UCSD-AML1 (cell line): ENCODE data around the gene PKNOX2.

Source experiments
- DNase-seq: peaks from one replicate; lab custom pipeline; 2025; ENCODE audit not compliant: unreplicated experiment; lab: John Stamatoyannopoulos, UW

Gene PKNOX2

DNA sequence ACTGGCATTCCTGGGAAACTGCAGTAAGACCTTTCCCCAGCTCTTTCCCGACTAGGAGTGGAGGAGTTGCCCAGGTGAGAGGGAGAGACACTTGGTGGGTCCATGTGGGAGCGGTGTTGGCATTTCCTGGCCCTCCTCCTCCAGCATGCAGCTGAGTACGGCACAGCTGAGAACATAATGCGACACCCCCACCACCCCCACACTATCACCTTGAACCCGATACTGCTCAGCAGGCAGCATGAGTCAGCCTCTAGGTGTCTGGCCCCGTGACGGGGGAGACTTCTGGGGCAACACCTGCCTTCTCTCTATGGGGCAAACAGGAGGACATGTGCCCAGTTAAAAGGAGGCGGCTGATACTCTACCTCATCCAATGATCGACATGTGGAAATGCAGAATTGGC, 64.4 kb downstream of the PKNOX2 start:
- no peak for DNase-seq

GRCh38 chr11:125229916-125230315, 65.4 kb downstream of the PKNOX2 start:
- DNase-seq = no peak

DNA sequence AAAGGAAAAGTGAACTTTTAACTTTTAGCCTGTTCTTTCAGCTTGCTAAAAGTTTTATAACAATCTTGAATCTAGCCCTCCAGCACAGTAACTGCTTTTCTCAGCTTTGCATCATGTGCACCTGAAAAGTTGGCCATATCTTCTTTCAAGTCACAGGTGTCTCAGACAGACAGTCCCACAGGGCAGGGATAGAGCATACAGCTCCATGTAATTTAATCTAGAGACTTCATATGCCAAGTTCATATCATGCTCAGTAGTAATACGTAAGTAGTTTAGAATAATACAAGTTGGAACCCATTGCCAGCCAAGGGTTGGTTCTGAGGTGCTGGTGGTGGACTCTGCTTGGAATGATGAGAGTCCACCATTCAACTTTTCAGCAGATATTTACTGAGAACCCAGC, 68.6 kb downstream of the PKNOX2 start:
- DNase-seq = no peak

DNA sequence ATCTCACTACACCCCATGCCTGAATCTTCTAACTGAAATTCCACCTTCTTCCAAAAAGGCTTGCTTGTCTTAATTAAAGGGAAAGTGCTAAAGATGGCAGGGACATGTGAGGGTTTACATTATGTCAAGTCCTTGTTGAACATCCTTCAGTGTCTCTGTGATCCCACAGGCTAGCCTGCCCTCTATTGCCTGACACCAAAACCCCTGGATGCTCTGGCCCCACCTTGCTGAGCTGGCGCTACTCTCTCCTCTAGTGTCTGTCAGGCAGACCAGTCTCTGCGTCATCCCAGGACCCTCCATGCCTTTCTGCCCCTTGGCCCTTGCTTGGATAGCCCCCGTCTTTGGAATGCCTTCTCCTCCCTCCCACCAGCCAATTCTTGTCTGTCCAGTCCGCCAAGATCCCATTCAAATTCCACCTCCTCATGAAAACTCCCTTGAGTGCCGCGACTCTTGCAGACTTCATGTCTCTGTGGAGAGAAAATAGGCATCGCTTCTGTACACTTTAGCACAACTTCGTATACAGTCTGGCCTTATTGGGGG, 69.3 kb downstream of the PKNOX2 start:
- DNase-seq = no peak

DNA sequence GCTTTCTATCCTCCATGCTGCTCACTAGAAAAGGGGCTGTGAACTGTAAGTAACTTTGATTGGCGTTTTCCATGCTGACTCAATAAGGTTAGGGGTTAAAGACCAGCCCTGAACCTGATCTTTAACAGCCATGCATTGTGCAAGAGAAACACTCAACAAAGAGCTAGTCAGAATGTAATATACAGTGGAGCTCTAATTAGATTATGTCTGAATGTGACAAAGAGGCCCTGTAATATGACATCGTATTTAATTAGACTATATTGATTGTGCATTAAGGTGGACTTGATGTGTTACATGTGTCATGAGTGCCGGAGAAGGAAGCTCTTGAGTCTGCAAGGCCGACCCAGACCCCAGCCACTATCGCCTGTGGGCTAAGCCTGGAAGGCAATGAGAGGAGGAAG, 70.5 kb downstream of the PKNOX2 start:
- peak; percentile 27 for DNase-seq

GRCh38 chr11:125236072-125236825, 71.7 kb downstream of the PKNOX2 start:
- no peak for DNase-seq

GRCh38 chr11:125239585-125240560, 75.3 kb downstream of the PKNOX2 start:
- no peak for DNase-seq

DNA sequence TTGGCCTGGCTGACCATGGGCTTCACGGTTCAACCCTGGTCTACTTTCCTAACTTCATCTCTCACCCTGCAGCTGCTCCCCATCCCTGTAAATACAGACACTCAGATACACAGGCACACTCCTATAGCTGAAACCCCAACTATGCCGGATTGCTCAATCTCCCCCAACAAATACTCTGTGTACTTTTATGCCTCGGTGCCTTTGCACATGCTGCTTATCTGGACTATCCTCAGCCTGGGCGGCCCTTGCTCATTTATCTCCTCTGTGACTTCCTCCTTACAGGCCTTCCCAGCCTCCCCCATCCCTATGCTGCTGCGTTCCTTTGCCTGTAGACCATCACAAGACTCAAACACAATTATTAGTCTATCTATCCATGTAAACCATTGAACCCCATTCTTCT, 76.6 kb downstream of the PKNOX2 start:
- DNase-seq = no peak

- DNase-seq = no peak
These were observed 77.7 kb downstream of the PKNOX2 start for GRCh38 chr11:125242141-125242775.

DNA sequence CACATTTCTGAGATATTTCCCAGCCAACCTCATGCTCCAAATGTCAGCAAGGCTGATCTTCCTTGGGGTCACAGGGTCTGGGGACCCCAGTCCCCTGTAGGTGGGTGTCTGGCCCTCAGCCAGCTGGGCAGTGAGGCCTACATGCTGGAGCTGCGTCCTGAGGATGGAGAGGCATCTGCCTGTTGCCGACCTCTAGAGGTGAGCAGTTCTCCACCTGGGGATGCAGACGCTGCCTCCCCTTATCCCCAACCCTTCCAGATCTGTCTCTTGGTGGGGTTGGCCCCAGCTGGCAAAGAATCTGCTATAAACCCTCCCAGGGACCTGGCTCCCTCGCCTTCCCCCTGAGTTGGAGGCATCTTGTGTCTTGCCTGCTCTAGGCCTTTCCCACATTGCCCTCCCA, 79.6 kb downstream of the PKNOX2 start:
- DNase-seq = no peak

DNA sequence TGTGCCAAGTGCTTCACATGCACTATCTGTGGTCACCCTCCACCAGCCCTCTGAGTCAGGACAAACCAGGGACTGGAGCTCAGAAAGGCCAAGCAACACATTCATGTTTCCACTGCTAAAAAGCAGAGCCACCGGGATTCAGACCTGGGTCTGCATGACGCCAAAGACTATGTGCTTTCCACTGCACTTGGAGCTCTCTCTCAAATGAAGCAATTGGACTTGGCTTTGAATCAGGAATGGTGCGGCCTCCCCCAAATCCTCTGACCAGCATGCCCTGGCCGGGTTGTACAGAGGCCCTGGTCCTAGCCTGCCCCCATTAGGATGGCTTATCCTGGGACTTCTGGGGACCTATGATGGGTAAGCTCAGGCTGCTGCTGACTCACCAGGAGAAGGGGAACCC, 80.7 kb downstream of the PKNOX2 start:
- no peak for DNase-seq

- DNase-seq = no peak
These were observed 82.9 kb downstream of the PKNOX2 start for GRCh38 chr11:125247431-125247830.

DNA sequence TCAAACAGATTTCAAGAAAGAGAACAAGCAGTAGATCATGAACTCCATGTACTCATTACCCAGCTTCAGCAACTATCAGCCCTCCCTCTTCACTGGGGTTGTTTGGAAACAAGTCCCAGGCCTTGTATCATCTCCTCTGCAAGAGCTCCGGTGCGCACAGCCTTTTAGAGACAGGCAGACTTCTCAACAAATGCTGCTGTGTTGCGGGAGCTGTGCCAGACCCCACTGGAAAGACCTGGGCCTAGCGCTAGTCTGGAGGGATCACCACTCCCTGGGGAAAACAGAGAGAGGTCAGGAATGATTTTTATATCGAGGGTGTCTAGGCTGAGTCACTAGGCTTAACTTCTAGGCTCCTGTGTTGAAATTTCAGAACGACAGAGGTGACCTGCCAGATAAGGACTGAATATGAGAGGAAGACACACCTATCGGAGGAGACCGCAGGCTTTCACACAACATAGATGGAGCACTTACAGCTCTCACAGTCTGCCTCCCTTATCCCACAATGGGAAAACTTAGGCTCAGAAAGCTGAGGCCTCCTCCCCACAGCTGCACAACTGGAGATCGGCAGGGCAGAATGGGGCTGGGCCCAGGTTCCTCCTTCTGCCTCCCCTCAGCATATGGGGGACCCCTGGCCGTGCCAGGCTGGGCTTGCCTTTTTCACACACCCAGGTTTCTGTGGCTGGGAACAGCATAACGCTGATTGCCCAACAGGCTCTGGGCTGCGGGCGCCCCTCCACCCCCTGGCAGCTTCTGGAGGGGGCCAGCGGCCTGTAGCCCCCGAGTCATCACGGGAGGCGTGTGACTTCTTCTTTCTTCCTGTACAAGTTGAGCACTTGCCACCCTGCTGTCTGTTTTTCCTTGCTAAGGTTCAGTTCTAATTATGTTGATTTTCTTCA, 86.0 kb downstream of the PKNOX2 start:
- DNase-seq = no peak

DNA sequence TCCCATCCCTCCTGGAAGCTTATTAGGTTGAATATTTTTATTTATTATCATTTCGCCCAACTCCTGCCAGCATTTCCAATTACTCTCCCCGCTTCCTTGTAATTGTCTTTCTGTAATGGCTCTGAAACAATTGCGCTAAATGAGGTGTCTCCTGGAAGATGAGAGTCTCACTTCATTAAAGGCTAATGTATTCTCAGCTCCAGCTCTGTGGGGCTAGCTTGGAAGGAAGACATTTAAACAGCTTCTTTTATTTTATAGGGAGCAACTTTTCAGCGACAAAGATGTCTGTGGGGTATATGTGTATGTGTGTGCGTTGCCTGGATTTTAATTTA, 86.6 kb downstream of the PKNOX2 start:
- no peak for DNase-seq

GRCh38 chr11:125251956-125252355, 87.4 kb downstream of the PKNOX2 start:
- no peak for DNase-seq

- DNase-seq = no peak
These were observed 88.7 kb downstream of the PKNOX2 start for GRCh38 chr11:125253289-125253688.

DNA sequence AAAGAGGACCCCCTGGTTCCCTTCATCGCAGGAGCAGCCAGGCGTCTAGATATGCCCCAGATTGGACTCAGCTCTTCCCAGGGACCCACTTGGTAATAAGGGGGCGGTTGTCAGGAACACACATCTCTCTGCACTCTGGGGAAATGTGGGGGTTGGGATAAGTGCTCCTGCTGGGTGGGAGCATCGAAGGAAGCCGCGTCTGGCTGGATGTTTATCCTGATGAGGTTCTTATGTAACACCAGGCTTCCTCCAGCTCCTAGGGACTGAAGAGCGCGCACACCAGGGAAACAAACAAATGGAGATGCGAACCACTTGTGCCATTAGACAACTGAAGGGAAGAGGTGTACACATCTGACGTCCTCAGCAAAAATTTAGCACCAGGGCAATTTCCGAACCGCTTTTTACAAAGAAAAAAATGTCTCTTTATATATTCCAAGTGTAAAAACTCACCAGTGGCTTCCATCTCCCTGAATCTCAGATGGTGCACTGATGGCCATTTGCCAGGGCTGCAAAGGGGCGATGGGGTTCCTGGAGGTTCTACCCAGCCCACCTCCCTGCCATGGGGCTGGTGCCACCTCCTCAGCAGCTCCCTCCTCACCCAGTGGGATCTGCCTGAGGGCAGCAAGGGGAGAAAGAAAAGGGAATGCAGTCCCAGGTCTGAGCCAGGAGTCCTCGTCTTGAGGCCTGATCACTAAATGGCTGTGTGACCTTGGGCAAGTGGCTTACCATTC, 89.4 kb downstream of the PKNOX2 start:
- DNase-seq = no peak

- DNase-seq = no peak
These were observed 92.1 kb downstream of the PKNOX2 start for GRCh38 chr11:125256541-125257189.

- no peak for DNase-seq
These were observed 92.6 kb downstream of the PKNOX2 start for GRCh38 chr11:125257190-125257579.
